ENCODE results near the gene NT5C1A. TPM values are rescaled to one million over a fixed set of nuclear protein-coding genes. Genes with fewer than 3 reads are reported as not detected.

NT5C1A gene
- total and polyA plus RNA-seq, 3 experiments from 2014 or later, result not detected

DNA sequence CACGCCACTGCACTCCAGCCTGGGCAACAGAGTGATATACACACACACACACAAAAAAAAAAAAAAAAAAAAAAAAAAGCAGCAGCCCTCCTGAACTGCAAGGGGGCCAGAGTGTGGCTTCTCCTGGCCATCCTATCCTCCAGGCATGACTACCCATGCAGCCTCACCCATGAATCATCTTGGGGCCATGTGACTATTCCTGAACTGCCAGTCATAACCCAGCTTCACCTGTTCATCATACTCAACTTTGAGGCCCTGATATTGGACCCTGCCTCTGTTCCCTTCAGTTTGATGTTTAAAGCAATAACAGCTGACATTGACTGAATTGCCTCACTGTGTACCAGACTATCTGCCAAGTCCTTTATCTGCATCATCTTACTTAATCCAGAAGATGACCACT is 22.1 kb upstream of the NT5C1A start:
- Mint-ChIP-seq H3K9me3 (no peaks in the 10 kb centered on the region), H3K36me3 (no peaks in the 10 kb centered on the region), H3K27ac (peak overlapping the region in 2 of 8 donors; percentile 9 to 69), H3K27me3 (peaks cover 5 to 17% of the 10 kb centered on the region in 2 donors), H3K4me3 (peak overlapping the region in 1 of 7 donors; percentile 65), H3K4me1 (peaks cover 13 to 41% (median 23%) of the 10 kb centered on the region in 3 donors)
- no peak overlapping the region for H3K4me3 ChIP-seq (ENCODE audit: low read length)
- ChIA-PET CTCF (interaction anchor here (1.2 kb wide), 1 partner anchor 8 kb away, joined by 3 read pairs; no protein-coding TSS in a partner anchor), POLR2A (no interaction called here)
- no peak for DNase-seq
- no peaks in the 10 kb centered on the region for H3K9me3 ChIP-seq (ENCODE audit: low read length)
- H3K36me3 ChIP-seq (ENCODE audit: insufficient read depth, low read length), result no peaks in the 10 kb centered on the region
- H3K27ac ChIP-seq (ENCODE audit: low read depth, low read length), result no peak overlapping the region
- H3K27me3 ChIP-seq (ENCODE audit: insufficient read depth, low read length, poor library complexity, severe bottlenecking), result peaks cover 17% of the 10 kb centered on the region
- peaks cover 18% of the 10 kb centered on the region for H3K4me1 ChIP-seq (ENCODE audit: insufficient read depth, low read length)

- peaks cover 17% of the 10 kb centered on the region for H3K27me3 ChIP-seq (ENCODE audit: insufficient read depth, low read length, poor library complexity, severe bottlenecking)
- Mint-ChIP-seq H3K27ac (peak overlapping the region in 7 of 8 donors; percentile 51 to 87 (median 74)), H3K4me1 (peaks cover 14 to 50% (median 23%) of the 10 kb centered on the region in 3 donors), H3K27me3 (peaks cover 5 to 29% of the 10 kb centered on the region in 2 donors), H3K9me3 (no peaks in the 10 kb centered on the region), H3K4me3 (peak overlapping the region; percentile 75 to 89 (median 80)), H3K36me3 (peaks cover 0 to 1% (median under 1%) of the 10 kb centered on the region in 3 donors)
- H3K27ac ChIP-seq (ENCODE audit: low read depth, low read length), result no peak overlapping the region
- ChIA-PET CTCF (interaction anchor here (0.8 to 3.0 kb wide), 6 partner anchors 9 to 117 kb away, joined by 3 to 20 read pairs (median 4); partner anchors contain the start of gene NT5C1A), POLR2A (interaction anchor here (0.6 to 2.0 kb wide), 6 partner anchors 11 to 1836 kb away, joined by 3 to 12 read pairs (median 5); partner anchors contain the start of genes NT5C1A and PPIE)
- no peaks in the 10 kb centered on the region for H3K36me3 ChIP-seq (ENCODE audit: insufficient read depth, low read length)
- H3K9me3 ChIP-seq (ENCODE audit: low read length), result no peaks in the 10 kb centered on the region
- peak overlapping the region; percentile 78 for H3K4me3 ChIP-seq (ENCODE audit: low read length)
- peak in 3 of 5 donors; percentile 13 to 61 (median 35) for DNase-seq
- peaks cover 18% of the 10 kb centered on the region for H3K4me1 ChIP-seq (ENCODE audit: insufficient read depth, low read length)
Measured at GRCh38 chr1:39692152-39693074, 20.5 kb upstream of the NT5C1A start.

- peak within 1 kb of the TSS; percentile 78 for H3K27ac ChIP-seq (ENCODE audit: low read depth, low read length)
- H3K4me3 Mint-ChIP-seq, result peak within 1 kb of the TSS; percentile 75 to 89 (median 80)
- peaks cover 17% of the 10 kb centered on the region for H3K27me3 ChIP-seq (ENCODE audit: insufficient read depth, low read length, poor library complexity, severe bottlenecking)
Measured at GRCh38 chr1:39691383-39692151, 19.7 kb upstream of the NT5C1A start, which contains the start of gene HPCAL4. TSS of gene HPCAL4 (minus strand) at chr1:39691433. CDS start at chr1:39684603, 6,830 bp downstream.

GRCh38 chr1:39690794-39691382 is 19.0 kb upstream of the NT5C1A start:
- DNase-seq, result no peak

More at GRCh38 chr1:39691383-39692151, 19.7 kb upstream of the NT5C1A start, which contains the start of gene HPCAL4:
- ChIA-PET POLR2A (interaction anchor here (0.6 to 2.0 kb wide), 6 partner anchors 11 to 281 kb away, joined by 3 to 12 read pairs (median 5); partner anchors contain the start of genes NT5C1A and PPIE), CTCF (interaction anchor here (0.8 to 3.0 kb wide), 5 partner anchors 10 to 116 kb away, joined by 3 to 20 read pairs (median 5); partner anchors contain the start of gene NT5C1A)
- Histone ChIP-seq H3K4me3 (ENCODE audit: low read length) (peak within 1 kb of the TSS; percentile 78), H3K36me3 (ENCODE audit: insufficient read depth, low read length) (no peaks in the 10 kb centered on the region), H3K9me3 (ENCODE audit: low read length) (no peaks in the 10 kb centered on the region), H3K4me1 (ENCODE audit: insufficient read depth, low read length) (peaks cover 18% of the 10 kb centered on the region)
- H3K4me1 Mint-ChIP-seq, result peaks cover 14 to 51% (median 23%) of the 10 kb centered on the region in 3 donors
- DNase-seq, result peak; percentile 81 to 92 (median 87)
- H3K27ac Mint-ChIP-seq, result peak within 1 kb of the TSS; percentile 52 to 87 (median 72)
- H3K27me3 Mint-ChIP-seq, result peaks cover 5 to 32% of the 10 kb centered on the region in 2 donors
- no peaks in the 10 kb centered on the region for H3K9me3 Mint-ChIP-seq
- H3K36me3 Mint-ChIP-seq, result peaks cover 0 to 1% (median 1%) of the 10 kb centered on the region in 3 donors

DNA sequence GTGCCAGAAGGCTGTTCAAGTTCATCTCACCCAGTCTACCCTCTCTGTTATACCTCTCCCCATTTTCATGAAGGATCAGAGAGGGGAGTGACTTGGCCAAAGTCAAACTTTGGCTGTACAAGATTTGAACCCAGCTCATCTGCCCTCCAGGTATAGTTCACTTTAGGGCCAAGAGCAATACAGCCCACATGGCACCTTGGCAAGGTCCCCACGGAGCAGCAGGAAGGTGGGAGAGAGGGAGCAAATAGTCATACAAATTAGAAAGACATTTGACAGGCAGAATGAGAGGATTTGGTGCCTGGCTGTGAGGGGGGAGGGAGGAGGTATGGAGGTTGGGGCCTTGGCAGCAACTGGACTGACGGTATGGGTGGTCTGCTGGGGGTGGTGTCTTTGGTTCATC is 18.3 kb upstream of the NT5C1A start:
- H3K27ac ChIP-seq (ENCODE audit: low read depth, low read length), result no peak overlapping the region
- peaks cover 18% of the 10 kb centered on the region for H3K4me1 ChIP-seq (ENCODE audit: insufficient read depth, low read length)
- no peak for DNase-seq
- Mint-ChIP-seq H3K27me3 (peaks cover 15 to 37% of the 10 kb centered on the region in 2 donors), H3K9me3 (no peaks in the 10 kb centered on the region), H3K27ac (peak overlapping the region in 7 of 8 donors; percentile 36 to 83 (median 66)), H3K4me3 (peak overlapping the region; percentile 49 to 89 (median 79)), H3K4me1 (peaks cover 14 to 55% (median 23%) of the 10 kb centered on the region in 3 donors), H3K36me3 (peaks cover 1 to 5% (median 4%) of the 10 kb centered on the region in 3 donors)
- peak overlapping the region; percentile 78 for H3K4me3 ChIP-seq (ENCODE audit: low read length)
- peaks cover 14% of the 10 kb centered on the region for H3K27me3 ChIP-seq (ENCODE audit: insufficient read depth, low read length, poor library complexity, severe bottlenecking)
- H3K36me3 ChIP-seq (ENCODE audit: insufficient read depth, low read length), result no peaks in the 10 kb centered on the region
- ChIA-PET CTCF (interaction anchor here (0.7 to 2.2 kb wide), 2 partner anchors 9 to 18 kb away, joined by 3 to 6 read pairs; partner anchors contain the start of gene NT5C1A), POLR2A (interaction anchor here (1.8 kb wide), 2 partner anchors 9 to 18 kb away, joined by 5 to 12 read pairs; partner anchors contain the start of gene NT5C1A)
- no peaks in the 10 kb centered on the region for H3K9me3 ChIP-seq (ENCODE audit: low read length)

More at GRCh38 chr1:39690794-39691382, 19.0 kb upstream of the NT5C1A start:
- no peaks in the 10 kb centered on the region for H3K9me3 Mint-ChIP-seq
- peak overlapping the region; percentile 75 to 89 (median 80) for H3K4me3 Mint-ChIP-seq
- Histone ChIP-seq H3K9me3 (ENCODE audit: low read length) (no peaks in the 10 kb centered on the region), H3K4me3 (ENCODE audit: low read length) (peak overlapping the region; percentile 78), H3K27me3 (ENCODE audit: insufficient read depth, low read length, poor library complexity, severe bottlenecking) (peaks cover 17% of the 10 kb centered on the region), H3K36me3 (ENCODE audit: insufficient read depth, low read length) (no peaks in the 10 kb centered on the region), H3K4me1 (ENCODE audit: insufficient read depth, low read length) (peaks cover 18% of the 10 kb centered on the region), H3K27ac (ENCODE audit: low read depth, low read length) (peak overlapping the region; percentile 78)
- ChIA-PET POLR2A (interaction anchor here (0.9 to 2.0 kb wide), 4 partner anchors 10 to 48 kb away, joined by 3 to 12 read pairs (median 8); partner anchors contain the start of genes NT5C1A and PPIE), CTCF (interaction anchor here (0.7 to 3.0 kb wide), 3 partner anchors 9 to 18 kb away, joined by 3 to 20 read pairs (median 6); partner anchors contain the start of gene NT5C1A)
- H3K4me1 Mint-ChIP-seq, result peaks cover 14 to 55% (median 23%) of the 10 kb centered on the region in 3 donors
- peaks cover 1 to 5% (median 4%) of the 10 kb centered on the region in 3 donors for H3K36me3 Mint-ChIP-seq
- peaks cover 9 to 37% of the 10 kb centered on the region in 2 donors for H3K27me3 Mint-ChIP-seq
- H3K27ac Mint-ChIP-seq, result peak overlapping the region in 7 of 8 donors; percentile 40 to 84 (median 66)

DNA sequence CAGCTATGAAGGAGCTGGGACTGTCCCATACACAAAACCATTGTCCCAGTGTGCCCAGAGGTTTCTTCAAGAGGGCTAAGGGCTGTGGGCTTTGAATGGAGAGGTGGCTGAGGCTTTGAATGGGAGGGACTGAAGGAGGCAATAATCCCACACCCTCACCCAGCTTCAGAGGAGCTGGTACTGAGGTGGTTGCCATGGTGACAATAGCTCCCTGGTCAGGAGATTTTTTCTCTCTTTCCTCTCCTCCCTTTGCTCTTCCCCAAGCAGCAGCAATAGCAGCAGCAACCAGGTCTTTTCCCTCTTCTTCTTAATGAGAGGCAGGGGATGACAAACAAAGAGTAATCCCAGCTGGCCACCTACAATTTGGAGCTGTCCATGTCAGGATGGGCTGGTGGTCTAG is 17.7 kb upstream of the NT5C1A start:
- Mint-ChIP-seq H3K27me3 (peaks cover 20 to 42% of the 10 kb centered on the region in 2 donors), H3K9me3 (peaks cover 0 to 2% (median 0%) of the 10 kb centered on the region in 5 donors)
- CTCF ChIA-PET, result interaction anchor here (2.2 kb wide), 1 partner anchor 17 kb away, joined by 6 read pairs; the partner anchor contains the start of gene NT5C1A

More for the DNA sequence above, 17.7 kb upstream of the NT5C1A start:
- Histone ChIP-seq H3K4me1 (ENCODE audit: insufficient read depth, low read length) (peaks cover 20% of the 10 kb centered on the region), H3K9me3 (ENCODE audit: low read length) (no peaks in the 10 kb centered on the region), H3K4me3 (ENCODE audit: low read length) (no peak overlapping the region), H3K27me3 (ENCODE audit: insufficient read depth, low read length, poor library complexity, severe bottlenecking) (peaks cover 14% of the 10 kb centered on the region), H3K27ac (ENCODE audit: low read depth, low read length) (no peak overlapping the region), H3K36me3 (ENCODE audit: insufficient read depth, low read length) (no peaks in the 10 kb centered on the region)
- H3K27ac Mint-ChIP-seq, result peak overlapping the region in 3 of 8 donors; percentile 36 to 75 (median 37)
- peaks cover 19 to 60% (median 28%) of the 10 kb centered on the region in 3 donors for H3K4me1 Mint-ChIP-seq
- peaks cover 1 to 5% (median 4%) of the 10 kb centered on the region in 3 donors for H3K36me3 Mint-ChIP-seq
- no peak for DNase-seq
- POLR2A ChIA-PET, result no interaction called here
- H3K4me3 Mint-ChIP-seq, result peak overlapping the region in 5 of 7 donors; percentile 49 to 86 (median 75)
